Measurements from ENCODE around the gene ULK1.

DNA sequence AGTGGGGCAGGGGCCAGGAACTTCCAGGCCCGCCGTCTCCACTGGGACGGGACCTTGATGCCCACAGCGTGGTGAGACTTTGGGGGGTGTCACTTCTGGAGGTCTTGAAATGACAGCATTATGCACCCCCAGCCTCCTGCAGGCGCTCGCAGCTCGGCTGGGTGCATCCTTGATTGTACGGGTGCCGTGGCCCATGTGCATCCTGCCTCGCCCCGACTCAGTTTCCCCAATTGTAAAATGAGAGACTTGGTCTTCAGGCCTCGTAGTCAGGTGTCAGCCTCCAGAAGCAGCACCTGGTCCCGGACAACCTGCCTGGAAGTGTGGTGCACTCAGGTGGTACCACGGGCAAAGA, 25.7 kb downstream of the ULK1 start:
- TF ChIP-seq CTCF (IDR thresholded peaks at IDR 0.05) (no peak), POLR2A (IDR thresholded peaks at IDR 0.05) (no peak)

Measured in uterus (tissue), 2 donors.